TTC549 (cell line): ENCODE results near the gene MEPE.
"Not testable (repeated sequence)": the region's sequence is repeated elsewhere in the genome, so short reads cannot be mapped to it uniquely, and the experiment has no call there.

ENCODE experiments used
- FAIRE-seq: peaks from 2 replicates; lab custom pipeline; 2012; peaks lifted over from hg19 to GRCh38; lab: Jason Lieb, UNC

The MEPE gene

GRCh38 chr4:87884976-87885549 lies 52.3 kb downstream of the MEPE start:
- no peak for FAIRE-seq

- FAIRE-seq = no peak
These were observed 53.3 kb downstream of the MEPE start for GRCh38 chr4:87886083-87886482.

- FAIRE-seq = not testable (repeated sequence)
These were observed 58.0 kb downstream of the MEPE start for GRCh38 chr4:87890753-87891152.

- FAIRE-seq = no peak
These were observed 63.3 kb downstream of the MEPE start for GRCh38 chr4:87895964-87896621.
